Measurements from ENCODE around the gene SH2D4B. TPM values are rescaled to one million over a fixed set of nuclear protein-coding genes. Genes with fewer than 3 reads are reported as not detected.
A peak's percentile ranks its signal among the peaks of the same experiment; 100 is the strongest.
"Not testable (repeated sequence)": the region's sequence is repeated elsewhere in the genome, so short reads cannot be mapped to it uniquely, and the experiment has no call there.

The SH2D4B gene
- total RNA-seq, 1 donor from 2014 or later = not detected

DNA sequence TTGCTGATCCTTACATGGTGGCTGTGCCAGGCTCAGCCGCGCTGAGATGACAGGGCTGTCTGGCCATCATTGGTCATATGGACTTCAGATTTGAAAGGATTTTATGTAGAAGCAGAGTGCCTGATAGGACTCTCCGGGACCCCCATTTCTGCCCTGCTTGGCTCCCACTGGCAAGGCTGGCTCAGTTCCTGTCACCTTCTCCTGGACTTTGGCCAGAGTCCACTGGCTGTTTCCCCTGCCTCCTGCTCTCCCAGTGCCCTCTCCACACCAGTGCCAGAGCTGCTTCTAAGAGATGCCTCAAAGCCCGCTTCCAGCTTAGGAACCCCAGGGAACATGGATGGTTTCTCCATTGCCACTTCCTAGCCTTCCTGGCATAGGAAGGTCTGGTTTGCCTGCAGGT is 5.1 kb upstream of the SH2D4B start:
- no peaks in the 10 kb centered on the region for H3K36me3 ChIP-seq
- H3K4me1 ChIP-seq = peaks cover 40% of the 10 kb centered on the region
- H3K9me3 ChIP-seq (replicated peaks) = no peaks in the 10 kb centered on the region
- no peak overlapping the region for H3K27ac ChIP-seq (replicated peaks)
- H3K27me3 ChIP-seq (ENCODE audit: low read depth) = no peaks in the 10 kb centered on the region
- intact Hi-C loops (cut with micrococcal nuclease) = no loop called here
- no peak overlapping the region for H3K4me3 ChIP-seq
- DNase-seq = no peak
- TF ChIP-seq, protein P1, sequence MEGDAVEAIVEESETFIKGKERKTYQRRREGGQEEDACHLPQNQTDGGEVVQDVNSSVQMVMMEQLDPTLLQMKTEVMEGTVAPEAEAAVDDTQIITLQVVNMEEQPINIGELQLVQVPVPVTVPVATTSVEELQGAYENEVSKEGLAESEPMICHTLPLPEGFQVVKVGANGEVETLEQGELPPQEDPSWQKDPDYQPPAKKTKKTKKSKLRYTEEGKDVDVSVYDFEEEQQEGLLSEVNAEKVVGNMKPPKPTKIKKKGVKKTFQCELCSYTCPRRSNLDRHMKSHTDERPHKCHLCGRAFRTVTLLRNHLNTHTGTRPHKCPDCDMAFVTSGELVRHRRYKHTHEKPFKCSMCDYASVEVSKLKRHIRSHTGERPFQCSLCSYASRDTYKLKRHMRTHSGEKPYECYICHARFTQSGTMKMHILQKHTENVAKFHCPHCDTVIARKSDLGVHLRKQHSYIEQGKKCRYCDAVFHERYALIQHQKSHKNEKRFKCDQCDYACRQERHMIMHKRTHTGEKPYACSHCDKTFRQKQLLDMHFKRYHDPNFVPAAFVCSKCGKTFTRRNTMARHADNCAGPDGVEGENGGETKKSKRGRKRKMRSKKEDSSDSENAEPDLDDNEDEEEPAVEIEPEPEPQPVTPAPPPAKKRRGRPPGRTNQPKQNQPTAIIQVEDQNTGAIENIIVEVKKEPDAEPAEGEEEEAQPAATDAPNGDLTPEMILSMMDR (IDR thresholded peaks at IDR 0.05; ENCODE audit: borderline replicate concordance) = no peak

DNA sequence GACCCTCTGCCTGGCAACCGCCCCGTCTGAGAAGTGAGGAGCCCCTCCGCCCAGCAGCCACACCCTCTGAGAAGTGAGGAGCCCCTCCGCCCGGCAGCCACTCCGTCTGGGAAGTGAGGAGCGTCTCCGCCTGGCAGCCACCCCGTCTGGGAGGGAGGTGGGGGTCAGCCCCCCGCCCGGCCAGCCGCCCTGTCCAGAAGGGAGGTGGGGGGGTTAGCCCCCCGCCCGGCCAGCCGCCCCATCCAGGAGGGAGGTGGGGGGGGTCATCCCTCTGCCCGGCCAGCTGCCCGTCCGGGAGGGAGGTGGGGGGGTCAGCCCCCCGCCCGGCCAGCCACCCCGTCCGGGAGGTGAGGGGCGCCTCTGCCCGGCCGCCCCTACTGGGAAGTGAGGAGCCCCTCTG is 3.6 kb upstream of the SH2D4B start:
- peaks cover 36% of the 10 kb centered on the region for H3K4me1 ChIP-seq
- DNase-seq; H3K9me3 ChIP-seq (replicated peaks); intact Hi-C loops (cut with micrococcal nuclease); H3K27me3 ChIP-seq (ENCODE audit: low read depth); H3K4me3 ChIP-seq; H3K36me3 ChIP-seq; H3K27ac ChIP-seq (replicated peaks): not testable (repeated sequence)

DNA sequence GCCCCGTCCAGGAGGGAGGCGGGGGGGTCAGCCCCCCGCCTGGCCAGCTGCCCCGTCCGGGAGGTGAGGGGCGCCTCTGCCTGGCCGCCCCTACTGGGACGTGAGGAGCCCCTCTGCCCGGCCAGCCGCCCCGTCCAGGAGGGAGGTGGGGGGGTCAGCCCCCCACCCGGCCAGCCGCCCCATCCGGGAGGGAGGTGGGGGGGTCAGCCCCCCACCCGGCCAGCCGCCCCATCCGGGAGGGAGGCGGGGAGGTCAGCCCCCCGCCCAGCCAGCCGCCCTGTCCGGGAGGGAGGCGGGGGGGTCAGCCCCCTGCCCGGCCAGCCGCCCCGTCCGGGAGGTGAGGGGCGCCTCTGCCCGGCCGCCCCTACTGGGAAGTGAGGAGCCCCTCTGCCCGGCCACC is 3.1 kb upstream of the SH2D4B start:
- H3K9me3 ChIP-seq (replicated peaks); H3K36me3 ChIP-seq; intact Hi-C loops (cut with micrococcal nuclease); H3K4me3 ChIP-seq; DNase-seq; H3K27ac ChIP-seq (replicated peaks); H3K27me3 ChIP-seq (ENCODE audit: low read depth): not testable (repeated sequence)
- peaks cover 30% of the 10 kb centered on the region for H3K4me1 ChIP-seq

DNA sequence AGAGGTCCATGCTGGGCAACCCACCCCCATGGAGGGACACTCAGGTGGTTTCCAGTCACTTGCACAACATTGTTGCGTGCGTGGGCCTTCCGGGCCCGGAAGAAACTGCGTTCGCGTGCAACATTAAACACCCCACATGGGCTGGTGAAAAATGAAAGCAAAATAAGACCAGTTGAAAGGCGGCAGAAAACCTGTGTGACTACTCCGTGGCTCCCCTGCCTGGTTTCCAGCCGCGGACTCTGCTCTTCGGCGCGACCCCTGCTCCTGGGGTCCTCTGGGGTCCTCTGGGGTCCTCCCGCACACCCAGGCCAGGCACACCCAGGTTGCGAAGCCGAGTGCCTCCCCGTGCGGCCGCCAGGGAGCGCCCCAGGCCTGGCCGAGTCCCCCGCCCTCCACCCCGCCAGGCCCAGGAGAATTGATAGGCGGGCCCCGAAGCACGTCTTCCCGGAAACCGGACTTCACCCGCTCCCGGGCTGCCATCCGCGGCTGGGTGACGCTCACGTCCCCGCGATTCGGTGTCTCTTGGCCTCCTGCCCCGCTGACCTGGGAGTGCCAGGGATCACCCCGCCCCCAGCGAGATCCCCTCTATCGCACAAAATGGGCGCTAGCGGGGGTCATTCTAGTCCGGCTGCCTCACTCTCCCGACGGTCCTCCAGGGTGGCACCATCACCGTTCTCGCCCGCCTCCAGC is 1.9 kb upstream of the SH2D4B start:
- peak overlapping the region; percentile 78 for H3K27ac ChIP-seq (replicated peaks)
- H3K9me3 ChIP-seq (replicated peaks) = no peaks in the 10 kb centered on the region
- H3K4me1 ChIP-seq = peaks cover 24% of the 10 kb centered on the region
- H3K4me3 ChIP-seq = peak overlapping the region; percentile 63
- H3K27me3 ChIP-seq (ENCODE audit: low read depth) = no peaks in the 10 kb centered on the region
- H3K36me3 ChIP-seq = no peaks in the 10 kb centered on the region
- TF ChIP-seq, protein P1 (IDR thresholded peaks at IDR 0.05; ENCODE audit: borderline replicate concordance) = peak; percentile 74
- intact Hi-C loops (cut with micrococcal nuclease) = no loop called here
- peak; percentile 65 for DNase-seq

DNA sequence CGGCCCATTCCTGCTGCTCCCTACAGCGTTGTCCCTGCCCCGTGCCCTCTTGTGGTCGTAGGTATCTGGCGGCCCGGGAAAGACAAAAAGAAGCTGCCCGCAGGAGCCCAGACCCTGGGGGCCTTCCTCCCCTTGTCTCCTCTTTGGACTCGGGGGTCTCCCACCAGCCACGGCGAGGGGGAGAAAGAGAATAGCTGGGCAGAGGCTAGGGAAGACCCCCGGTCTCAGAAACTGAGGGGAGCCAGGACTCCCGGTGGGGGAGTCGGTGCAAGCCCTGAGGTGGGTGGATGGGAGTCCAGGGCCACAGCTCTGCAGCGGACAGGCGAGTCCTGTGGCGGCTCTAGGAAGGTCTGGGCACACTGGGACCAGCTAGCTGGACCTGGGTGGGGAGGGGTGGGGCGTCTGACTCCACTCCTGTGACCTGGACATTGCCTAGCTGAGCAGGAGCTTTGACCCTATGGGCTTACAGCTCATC is 1.3 kb upstream of the SH2D4B start:
- intact Hi-C loops (cut with micrococcal nuclease) = no loop called here
- no peaks in the 10 kb centered on the region for H3K36me3 ChIP-seq
- peak overlapping the region; percentile 78 for H3K27ac ChIP-seq (replicated peaks)
- peaks cover 23% of the 10 kb centered on the region for H3K4me1 ChIP-seq
- peak overlapping the region; percentile 63 for H3K4me3 ChIP-seq
- no peaks in the 10 kb centered on the region for H3K27me3 ChIP-seq (ENCODE audit: low read depth)
- TF ChIP-seq, protein P1 (IDR thresholded peaks at IDR 0.05; ENCODE audit: borderline replicate concordance) = no peak
- no peak for DNase-seq
- H3K9me3 ChIP-seq (replicated peaks) = no peaks in the 10 kb centered on the region

DNA sequence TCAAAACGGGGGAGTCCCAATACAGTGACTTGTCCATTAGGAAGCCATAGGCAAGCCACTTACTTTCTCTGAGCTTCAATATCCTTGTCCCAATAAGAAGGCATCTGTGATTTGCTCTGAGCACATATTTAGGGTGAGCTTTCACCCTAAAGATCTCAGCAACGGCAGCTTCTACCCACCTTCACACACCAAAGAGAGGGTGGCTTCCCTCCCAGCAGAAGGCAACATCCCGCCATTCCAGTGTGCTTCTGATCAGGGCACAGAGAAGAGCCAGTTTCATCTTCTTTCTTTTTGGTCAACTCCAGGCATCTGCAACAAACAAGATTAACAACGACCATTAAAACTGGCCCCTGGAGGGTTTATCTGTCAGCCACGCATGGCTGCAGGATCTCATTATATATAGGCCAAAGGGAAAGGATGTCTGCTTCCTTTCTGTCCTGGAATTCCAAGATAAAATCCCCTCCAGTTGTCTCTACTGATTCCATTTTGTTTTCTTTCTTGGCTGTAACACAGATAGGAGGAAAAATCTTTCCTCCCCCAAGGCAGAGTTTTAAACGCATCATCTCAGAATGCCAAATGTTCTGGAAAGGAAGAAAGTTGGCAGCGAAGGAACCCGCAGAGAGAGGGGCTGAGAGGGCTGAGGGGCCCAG is 491 bp upstream of the SH2D4B start:
- Histone ChIP-seq H3K27me3 (ENCODE audit: low read depth) (no peaks in the 10 kb centered on the region), H3K4me1 (peaks cover 30% of the 10 kb centered on the region), H3K27ac (replicated peaks) (peak overlapping the region; percentile 78), H3K36me3 (no peaks in the 10 kb centered on the region), H3K9me3 (replicated peaks) (no peaks in the 10 kb centered on the region), H3K4me3 (no peak overlapping the region)
- TF ChIP-seq, protein P1 (IDR thresholded peaks at IDR 0.05; ENCODE audit: borderline replicate concordance) = no peak
- intact Hi-C loops (cut with micrococcal nuclease) = no loop called here
- no peak for DNase-seq
